Astrocyte (in vitro differentiated cells and primary cell): Measurements from ENCODE around the gene CDK5RAP1.

Experiments
- EZH2 ChIP-seq: IDR thresholded peaks from 2 replicates; pipeline ENCODE4 v1.6.1; 2012; ENCODE audit warnings: mild to moderate bottlenecking, low read length, inconsistent platforms; ENCODE audit not compliant: insufficient read depth
- TF ChIP-seq, protein P1 (sequence below): IDR thresholded peaks from 2 replicates; pipeline ENCODE4 v1.5.1; 2011; ENCODE audit warnings: low read depth, mild to moderate bottlenecking, inconsistent platforms, low read length, moderate library complexity; ENCODE audit not compliant: insufficient read depth

DNA sequence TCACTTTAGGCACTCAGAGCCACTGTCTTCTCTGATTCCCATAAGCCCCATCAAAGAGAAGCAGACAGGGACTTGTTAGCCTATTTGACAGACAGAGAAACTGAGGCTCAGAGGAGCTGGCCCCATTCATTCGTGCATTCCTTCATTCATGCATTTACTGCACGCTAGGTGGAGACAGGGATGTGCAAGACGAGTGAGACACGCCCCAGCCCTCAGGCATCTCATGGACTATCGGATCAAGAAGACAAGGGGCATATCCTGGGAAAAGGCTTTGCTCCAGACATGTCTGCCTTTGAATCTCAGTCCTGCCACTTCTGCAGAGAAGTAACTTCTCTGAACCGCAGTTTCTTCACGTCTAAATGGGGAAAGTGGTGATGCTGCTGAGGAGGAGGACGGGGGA is 64.2 kb downstream of the CDK5RAP1 start:
- TF ChIP-seq, protein P1, sequence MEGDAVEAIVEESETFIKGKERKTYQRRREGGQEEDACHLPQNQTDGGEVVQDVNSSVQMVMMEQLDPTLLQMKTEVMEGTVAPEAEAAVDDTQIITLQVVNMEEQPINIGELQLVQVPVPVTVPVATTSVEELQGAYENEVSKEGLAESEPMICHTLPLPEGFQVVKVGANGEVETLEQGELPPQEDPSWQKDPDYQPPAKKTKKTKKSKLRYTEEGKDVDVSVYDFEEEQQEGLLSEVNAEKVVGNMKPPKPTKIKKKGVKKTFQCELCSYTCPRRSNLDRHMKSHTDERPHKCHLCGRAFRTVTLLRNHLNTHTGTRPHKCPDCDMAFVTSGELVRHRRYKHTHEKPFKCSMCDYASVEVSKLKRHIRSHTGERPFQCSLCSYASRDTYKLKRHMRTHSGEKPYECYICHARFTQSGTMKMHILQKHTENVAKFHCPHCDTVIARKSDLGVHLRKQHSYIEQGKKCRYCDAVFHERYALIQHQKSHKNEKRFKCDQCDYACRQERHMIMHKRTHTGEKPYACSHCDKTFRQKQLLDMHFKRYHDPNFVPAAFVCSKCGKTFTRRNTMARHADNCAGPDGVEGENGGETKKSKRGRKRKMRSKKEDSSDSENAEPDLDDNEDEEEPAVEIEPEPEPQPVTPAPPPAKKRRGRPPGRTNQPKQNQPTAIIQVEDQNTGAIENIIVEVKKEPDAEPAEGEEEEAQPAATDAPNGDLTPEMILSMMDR, result no peak
- no peak for TF ChIP-seq EZH2
